A549 (cell line): ENCODE measurements around the gene PSAPL1.
"Not testable (repeated sequence)": the region's sequence is repeated elsewhere in the genome, so short reads cannot be mapped to it uniquely, and the experiment has no call there.

Experiments used
- CHD4 ChIP-seq: fragments of 200-600 bp; sonication (generic); IDR thresholded peaks from 2 replicates; pipeline ENCODE4 v1.6.1; 2016; ENCODE audit warnings: antibody characterized with exemption, mild to moderate bottlenecking, borderline replicate concordance
- CTCF ChIP-seq: fragments of >200 bp; sonication (Bioruptor Twin); formaldehyde crosslinking; IDR thresholded peaks from 3 replicates; pipeline ENCODE4 v1.5.1; 2016
- E2F6 ChIP-seq: IDR thresholded peaks from 2 replicates; pipeline ENCODE4 v1.6.1; 2012; ENCODE audit warnings: low read depth, borderline replicate concordance
- EP300 ChIP-seq, 2 experiments: fragments of >200 bp; sonication (Bioruptor Twin); formaldehyde crosslinking; IDR thresholded peaks; 2 replicates in 1 of 2; 3 replicates in 1 of 2; pipeline ENCODE4 v1.6.1; 2016 to 2017
- KDM5A ChIP-seq: fragments of 200-600 bp; sonication (generic); IDR thresholded peaks from 2 replicates; pipeline ENCODE4 v1.6.1; 2016; ENCODE audit warnings: antibody characterized with exemption, mild to moderate bottlenecking
- POLR2A ChIP-seq: IDR thresholded peaks from 2 replicates; pipeline ENCODE4 v1.6.1; 2012; ENCODE audit warnings: mild to moderate bottlenecking, low read length
- ZFP36 ChIP-seq: fragments of 450-650 bp; IDR thresholded peaks from 2 replicates; pipeline ENCODE4 v1.6.1; 2014; ENCODE audit warnings: borderline replicate concordance; ENCODE audit not compliant: partially characterized antibody
- ZSCAN20 ChIP-seq: fragments of 250-450 bp; sonication (Bioruptor Pico); IDR thresholded peaks from 2 replicates; pipeline ENCODE4 v1.8.0; 2022; ENCODE audit warnings: mild to moderate bottlenecking, moderate library complexity

GRCh38 chr4:7452802-7453201, 18.1 kb upstream of the PSAPL1 start:
- TF ChIP-seq ZFP36; KDM5A; CTCF; EP300 (IDR thresholded peaks at IDR 0.05); E2F6; POLR2A; ZSCAN20; CHD4: not testable (repeated sequence)
